Measurements from ENCODE around the gene TMSB4X.

DNA sequence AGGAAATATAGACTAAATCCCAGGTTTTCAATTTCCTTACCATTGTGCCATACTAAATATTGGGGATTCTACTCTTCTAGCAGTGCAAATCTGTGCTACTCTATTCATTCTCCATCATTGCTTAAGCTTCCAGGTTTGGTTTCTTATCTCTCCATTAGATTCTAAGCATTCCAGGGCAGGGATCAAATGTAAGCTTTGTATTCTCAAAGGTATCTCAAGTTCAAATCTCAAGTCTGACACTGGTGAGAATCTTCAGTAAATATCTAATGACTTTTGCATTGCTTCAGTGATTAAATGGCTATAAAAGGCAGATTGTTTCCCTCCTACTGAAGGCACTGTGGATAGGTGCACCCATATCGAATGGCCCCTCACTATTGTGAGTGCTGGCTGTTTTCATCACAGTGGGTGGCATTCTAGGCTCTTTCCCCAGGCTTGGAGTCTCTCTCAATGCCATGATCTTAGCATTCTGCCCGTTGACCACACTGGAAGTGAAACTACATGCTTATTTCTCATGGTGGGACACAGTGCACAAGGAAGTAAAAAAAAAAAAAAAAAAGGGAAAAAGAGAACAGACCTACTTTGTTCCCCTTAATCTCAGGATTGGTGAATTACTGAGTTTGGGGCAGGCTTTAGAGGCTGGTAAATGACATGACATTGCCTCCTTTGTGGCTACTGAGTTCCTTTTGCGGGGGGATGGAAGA, 40.8 kb downstream of the TMSB4X start:
- TF ChIP-seq, protein P1, sequence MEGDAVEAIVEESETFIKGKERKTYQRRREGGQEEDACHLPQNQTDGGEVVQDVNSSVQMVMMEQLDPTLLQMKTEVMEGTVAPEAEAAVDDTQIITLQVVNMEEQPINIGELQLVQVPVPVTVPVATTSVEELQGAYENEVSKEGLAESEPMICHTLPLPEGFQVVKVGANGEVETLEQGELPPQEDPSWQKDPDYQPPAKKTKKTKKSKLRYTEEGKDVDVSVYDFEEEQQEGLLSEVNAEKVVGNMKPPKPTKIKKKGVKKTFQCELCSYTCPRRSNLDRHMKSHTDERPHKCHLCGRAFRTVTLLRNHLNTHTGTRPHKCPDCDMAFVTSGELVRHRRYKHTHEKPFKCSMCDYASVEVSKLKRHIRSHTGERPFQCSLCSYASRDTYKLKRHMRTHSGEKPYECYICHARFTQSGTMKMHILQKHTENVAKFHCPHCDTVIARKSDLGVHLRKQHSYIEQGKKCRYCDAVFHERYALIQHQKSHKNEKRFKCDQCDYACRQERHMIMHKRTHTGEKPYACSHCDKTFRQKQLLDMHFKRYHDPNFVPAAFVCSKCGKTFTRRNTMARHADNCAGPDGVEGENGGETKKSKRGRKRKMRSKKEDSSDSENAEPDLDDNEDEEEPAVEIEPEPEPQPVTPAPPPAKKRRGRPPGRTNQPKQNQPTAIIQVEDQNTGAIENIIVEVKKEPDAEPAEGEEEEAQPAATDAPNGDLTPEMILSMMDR (conservative IDR thresholded peaks at IDR 0.05; ENCODE audit: low read length) = no peak
- TF ChIP-seq EZH2phosphoT487 (IDR thresholded peaks at IDR 0.05; ENCODE audit: borderline replicate concordance, low read depth, low read length) = no peak

Data from OCI-LY7 (cell line).